GM18505 (cell line): ENCODE measurements around the gene SLC29A1.

Experiments used
- ATAC-seq: cut with Tn5 transposase; IDR thresholded peaks from one replicate; pipeline ENCODE4 v1.9.1; 2021; ENCODE audit not compliant: unreplicated experiment
- POLR2A ChIP-seq: IDR thresholded peaks from 4 replicates; pipeline ENCODE4 v1.6.1; 2011; ENCODE audit warnings: borderline replicate concordance; ENCODE audit not compliant: insufficient read depth, insufficient read length; ENCODE audit errors: extremely low read depth

The SLC29A1 gene

DNA sequence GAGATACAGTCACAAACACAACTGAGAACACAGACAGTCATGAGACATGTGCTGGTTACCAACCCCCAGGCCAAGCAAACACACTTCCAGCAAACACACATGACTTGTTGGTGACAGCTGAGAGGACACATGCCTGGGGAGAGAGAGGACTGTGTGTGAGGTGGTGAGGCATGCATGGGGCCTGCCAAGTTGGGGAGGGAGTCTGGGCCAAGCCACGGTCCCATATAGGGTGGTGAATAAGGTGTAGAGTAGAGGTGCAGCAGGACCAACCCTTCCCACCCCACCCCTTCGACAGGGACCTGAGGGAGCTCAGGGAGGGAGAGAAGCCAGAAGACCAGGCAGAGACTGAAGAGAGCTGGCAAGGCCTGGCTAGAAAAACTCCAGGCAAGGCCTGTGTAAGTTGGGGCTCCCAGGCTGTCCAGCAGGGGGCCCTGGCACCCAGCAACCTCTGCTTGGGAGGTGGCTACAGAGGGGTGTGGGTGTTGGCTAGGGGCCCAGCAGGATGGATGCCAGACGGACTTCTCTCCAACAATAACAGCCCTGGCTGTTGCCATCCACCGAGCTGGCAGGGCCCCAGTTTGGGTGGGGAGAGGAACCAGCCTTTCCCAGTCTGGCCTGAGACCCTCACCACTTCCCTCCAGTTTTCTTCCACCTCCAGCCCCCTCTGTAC lies 2.0 kb upstream of the SLC29A1 start:
- no peak for TF ChIP-seq POLR2A
- ATAC-seq: peak; percentile 33

DNA sequence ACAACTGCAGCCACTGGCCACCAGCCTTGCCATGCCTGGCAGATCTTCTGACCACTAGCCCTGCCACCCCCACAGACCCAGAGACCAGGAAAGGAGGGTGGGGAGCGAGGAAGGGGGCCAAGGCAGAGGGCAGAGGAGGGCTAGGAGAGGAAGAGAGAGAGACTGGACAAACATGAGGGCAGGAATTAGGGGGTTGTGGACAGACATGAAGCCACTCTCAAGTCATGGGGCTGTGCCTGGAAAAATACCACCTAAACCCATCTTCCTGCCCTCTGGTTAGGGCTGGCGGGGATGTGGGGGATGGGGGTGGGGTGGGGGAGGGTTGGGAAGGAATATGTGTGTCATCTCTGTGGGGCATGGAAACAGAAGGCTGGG lies 1.4 kb upstream of the SLC29A1 start:
- no peak for TF ChIP-seq POLR2A
- no peak for ATAC-seq

DNA sequence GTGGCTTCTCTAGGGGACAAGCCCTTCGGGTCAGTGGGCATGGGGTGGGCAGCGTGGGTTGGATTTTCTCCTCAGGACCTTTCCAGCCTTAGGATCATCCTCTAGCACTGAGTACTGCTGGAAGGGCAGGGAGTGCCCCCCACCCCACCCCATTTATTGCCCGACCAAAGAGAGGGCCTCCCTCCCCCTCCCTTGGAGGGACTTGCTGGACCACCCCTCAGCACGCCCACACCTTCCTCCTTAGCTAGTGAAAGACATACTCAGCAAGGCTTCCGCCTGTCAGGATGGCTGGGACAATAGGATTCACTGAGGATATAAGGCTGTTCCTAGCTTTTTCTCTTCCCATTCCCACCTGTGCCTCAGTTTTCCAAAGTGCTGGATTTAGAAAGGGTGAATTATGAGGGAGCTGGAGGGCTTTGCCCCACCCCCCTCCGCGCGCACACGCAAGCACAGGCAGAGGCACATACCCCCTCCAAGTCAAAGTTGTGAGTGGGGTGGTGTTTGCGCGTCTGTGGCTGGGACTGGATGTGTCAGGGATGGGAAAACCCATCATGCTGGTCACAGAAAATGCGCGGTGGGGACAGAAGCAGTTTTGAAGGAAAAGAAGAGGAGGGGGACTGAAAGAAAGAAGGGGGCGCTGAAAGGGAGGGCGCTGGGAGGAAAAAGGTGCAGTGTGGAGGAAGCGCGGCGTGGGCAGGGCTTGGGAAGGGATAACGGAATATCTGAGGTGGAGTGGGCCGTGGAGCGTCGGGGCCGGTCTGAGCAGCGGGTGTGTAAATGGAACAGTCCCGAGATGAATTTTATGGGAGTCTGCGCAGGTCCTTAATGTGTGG lies 693 bp upstream of the SLC29A1 start:
- no peak for TF ChIP-seq POLR2A
- ATAC-seq: peak; percentile 2

DNA sequence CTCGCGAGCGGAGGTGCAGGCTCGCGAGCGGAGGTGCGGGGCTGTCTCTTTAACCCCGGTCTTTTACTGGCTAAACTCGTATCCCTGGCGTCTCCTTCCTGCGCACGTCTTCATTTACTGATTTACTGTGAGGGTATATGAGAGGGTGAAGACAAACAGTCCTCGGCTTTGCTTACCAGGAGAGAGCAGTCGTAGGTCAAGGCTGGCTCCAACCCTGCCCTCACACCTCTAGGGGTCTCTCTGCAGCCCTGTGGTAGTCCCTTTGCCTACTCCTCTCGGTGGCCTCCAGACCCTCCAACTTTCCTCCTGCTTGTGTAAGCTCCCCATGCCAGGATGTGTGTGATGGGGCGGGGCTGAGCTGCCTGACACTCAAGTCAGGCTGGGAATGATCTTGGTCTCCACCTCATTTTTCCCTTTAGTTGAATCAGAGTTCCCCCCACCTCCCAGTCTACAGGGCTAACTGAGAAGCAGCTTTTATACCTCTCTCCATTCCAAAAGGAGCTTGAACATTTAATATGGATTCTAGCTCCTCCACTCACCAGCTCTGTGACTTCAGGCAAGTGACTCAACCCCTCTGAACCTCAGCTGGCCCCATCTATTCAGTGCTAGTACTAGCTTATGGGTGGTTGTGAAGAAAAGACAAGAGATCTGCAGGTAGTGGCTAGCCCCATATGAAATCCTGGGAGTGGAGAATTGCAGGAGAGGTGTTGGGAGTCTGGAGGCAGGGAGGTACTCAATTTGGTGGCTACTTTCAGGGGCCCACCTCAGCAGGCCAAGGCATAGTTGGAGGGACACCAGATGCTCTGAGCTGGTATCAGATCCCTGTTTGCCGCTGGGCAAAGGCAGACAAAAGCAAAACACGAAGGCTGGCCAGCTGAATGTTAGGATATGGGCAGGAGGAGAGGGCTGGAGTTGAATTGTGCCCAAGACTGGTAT lies 902 bp downstream of the SLC29A1 start:
- ATAC-seq: peak; percentile 13

DNA sequence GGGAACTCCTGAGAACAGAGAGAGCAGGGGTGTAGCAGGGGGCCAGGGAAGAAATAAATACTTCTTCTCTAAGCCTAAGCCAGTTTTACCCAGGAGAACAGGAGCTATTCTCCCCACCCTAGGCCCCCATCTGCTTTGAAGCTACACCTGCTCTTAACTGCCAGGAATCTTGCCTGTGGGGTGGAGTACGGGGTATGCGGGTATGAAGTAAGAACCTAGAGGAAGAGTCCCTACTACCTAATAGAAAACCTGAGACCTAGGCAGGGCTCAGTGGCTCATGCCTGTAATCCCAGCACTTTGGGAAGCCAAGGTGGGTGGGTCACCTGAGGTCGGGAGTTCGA lies 1.5 kb downstream of the SLC29A1 start:
- TF ChIP-seq POLR2A: no peak
- no peak for ATAC-seq

More for the DNA sequence above, 902 bp downstream of the SLC29A1 start:
- TF ChIP-seq POLR2A: no peak

DNA sequence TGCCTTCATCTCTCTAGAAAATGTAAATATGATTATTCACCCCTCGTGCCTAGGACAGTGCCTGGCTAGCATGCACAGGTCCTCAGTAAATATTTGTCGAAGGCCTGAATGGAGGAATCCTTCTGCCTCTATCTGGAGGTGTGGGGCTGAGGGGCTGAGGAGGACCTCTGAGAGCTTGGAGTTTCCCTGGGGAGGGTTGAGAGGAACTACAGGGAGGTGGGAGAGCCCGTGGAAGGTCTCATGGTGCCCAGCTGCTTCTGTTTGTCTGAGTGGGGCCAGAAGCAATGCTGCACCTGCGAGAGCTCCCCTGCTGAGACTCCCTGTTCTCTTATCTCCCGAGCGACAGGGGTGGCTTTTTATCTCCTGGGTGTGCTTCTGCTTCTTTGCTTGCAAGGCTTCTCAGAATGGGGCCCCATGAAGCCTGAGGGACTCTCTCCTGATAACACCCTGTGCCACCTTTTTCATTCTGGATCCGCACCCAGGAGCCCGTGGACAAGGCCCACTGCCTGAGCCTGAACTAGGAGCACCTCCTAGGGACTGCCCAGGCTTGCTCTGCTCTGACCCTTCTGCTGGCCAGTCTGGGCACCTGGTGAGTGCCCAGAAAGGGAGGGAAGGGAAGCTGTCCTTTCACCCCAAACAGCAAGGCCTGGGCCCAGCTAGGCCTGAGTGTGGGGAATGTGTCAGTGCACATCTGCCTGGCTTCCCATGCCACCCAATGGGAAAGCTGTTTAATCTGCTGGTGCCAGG lies 2.4 kb downstream of the SLC29A1 start:
- TF ChIP-seq POLR2A: no peak
- no peak for ATAC-seq

DNA sequence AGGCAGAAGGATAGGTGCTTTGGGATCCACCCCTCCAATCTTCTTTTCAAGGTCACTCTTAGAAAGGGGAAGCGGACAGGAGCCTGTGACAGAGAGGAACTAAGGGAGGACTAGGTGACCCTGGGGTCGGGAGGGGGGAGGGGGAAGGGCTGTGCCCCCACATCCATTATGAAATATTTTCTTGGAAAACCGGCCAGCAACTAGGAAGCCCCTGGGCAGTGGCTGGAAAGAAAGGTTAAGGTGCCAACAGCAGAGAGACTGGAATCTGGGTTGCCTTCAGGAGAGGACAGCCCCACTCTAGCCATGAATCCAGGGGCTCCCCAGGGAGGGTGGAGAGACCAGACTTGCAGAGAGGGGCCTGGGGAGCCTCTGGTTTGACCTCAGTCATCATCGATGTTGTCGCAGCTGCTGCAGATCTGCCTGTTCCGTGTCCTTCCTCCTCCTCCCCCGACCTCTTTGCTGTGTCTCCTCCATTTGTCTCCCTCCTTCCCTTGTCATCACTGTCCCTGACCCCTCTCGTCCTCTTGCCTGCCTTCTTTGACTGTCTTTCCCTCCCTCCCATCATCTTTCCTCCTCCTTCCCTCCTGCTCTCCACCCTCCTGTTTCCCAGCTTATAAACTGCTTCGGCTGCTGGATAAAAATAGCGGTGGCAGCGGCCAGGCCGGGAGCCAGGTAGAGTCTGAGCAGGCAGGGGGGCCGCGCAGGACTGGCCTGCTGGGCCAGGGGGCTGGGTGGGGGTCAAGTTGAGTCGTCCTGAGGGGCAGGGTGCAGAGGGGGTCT lies 3.2 kb downstream of the SLC29A1 start:
- no peak for TF ChIP-seq POLR2A
- ATAC-seq: no peak

DNA sequence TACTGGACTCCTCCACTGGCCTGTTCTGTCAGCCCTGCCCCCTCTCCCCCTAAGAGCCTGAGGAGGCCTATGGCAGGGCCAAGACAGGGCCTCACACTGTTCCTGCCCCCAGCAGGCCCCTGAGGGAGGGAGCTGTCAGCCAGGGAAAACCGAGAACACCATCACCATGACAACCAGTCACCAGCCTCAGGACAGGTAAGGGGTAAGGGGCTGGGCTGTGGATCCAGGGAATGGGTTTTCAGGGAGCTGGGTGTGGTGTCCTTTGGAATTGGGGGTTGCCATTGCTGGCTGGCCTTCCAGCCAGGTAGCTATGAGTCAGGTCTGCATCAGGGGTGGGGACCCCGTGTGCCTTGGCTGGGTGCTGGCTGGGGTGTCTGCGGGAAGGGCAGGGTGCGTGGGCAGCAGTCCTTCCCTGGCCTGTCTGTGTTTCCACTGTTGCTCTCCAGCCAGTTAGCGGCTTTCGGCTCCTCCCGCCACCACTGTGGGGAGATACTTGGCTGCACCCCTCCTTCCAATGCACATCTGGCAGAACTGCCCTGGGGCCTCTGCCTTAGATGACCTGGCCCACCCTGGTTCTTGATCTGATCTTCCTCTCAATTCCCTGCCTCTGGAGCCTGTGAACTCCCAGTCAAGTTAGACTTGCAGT lies 3.9 kb downstream of the SLC29A1 start:
- no peak for TF ChIP-seq POLR2A

DNA sequence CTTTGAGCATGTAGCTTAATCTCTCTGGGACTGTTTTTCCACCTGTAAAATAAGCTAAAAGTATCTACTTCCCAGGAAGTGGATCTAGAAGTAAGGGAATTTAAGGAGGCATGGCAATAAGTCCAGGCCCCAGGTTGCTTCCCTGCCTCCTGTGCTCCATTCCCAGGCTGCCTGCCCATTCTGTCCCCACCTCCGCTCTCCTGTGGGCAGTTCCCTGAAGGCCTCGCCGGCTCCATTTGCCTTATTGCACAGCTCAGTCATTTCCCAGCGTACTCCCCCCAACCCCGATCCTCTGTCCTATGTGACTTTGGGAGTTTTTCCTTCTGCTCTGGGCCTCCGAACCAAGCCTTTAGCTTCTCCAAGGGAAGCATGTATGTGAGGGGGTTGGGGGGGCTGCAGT lies 4.6 kb downstream of the SLC29A1 start:
- TF ChIP-seq POLR2A: no peak
- ATAC-seq: no peak

More for the DNA sequence above, 3.9 kb downstream of the SLC29A1 start:
- ATAC-seq: no peak

DNA sequence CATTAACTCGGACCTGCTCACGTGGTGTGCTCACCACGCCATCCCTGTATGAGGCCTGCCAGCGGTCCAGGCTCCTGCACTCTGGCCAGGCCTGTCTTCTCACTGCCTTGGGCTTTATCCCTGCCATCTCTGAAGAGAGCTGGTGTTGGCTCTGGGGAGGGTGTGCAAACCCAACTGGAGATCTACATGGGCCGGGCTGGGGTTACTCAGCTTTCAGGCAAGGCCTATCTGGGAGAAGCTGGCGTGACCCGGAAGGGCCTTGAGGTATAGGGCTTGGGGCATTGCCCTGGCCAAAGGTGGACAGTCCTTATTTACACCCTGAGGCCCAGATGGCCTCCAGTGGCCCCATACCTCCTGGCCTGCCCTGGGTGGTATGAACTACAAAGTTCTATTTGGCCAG lies 5.0 kb downstream of the SLC29A1 start:
- no peak for TF ChIP-seq POLR2A
- ATAC-seq: no peak

DNA sequence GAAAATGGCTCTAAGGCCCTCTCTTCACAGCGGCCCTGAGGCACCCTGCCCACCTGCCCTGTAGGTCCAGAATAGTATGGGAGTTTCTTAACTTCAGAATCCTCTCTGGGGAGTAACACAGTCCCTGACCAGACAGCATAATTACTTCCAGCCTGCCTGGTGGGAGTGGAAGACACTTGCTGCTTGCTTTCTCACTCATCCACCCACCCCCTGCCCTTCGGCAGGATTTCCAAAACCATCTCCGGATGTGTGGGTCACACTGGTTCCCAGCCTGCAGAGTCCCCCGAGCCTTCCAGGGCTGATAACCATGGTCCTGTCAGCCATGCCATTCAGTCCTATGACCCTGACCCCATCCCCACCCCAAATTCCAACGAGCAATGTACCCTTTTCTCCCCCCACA lies 5.4 kb downstream of the SLC29A1 start:
- no peak for ATAC-seq
- TF ChIP-seq POLR2A: no peak
